GM12874 (cell line): Measurements from ENCODE around the gene ELK4.

ENCODE experiments used
- CTCF ChIP-seq: IDR thresholded peaks from 2 replicates; pipeline ENCODE4 v1.5.1; 2011; ENCODE audit warnings: low read depth, mild to moderate bottlenecking, control low read depth, low read length, moderate library complexity; ENCODE audit not compliant: insufficient read depth

The ELK4 gene

GRCh38 chr1:205593532-205593931 is 38.3 kb downstream of the ELK4 start:
- TF ChIP-seq CTCF, result no peak

GRCh38 chr1:205592443-205593003 is 39.3 kb downstream of the ELK4 start:
- no peak for TF ChIP-seq CTCF

- TF ChIP-seq CTCF, result peak; percentile 98
These were observed 40.1 kb downstream of the ELK4 start for GRCh38 chr1:205591522-205592351.

GRCh38 chr1:205590777-205591513 is 40.9 kb downstream of the ELK4 start:
- TF ChIP-seq CTCF, result no peak

GRCh38 chr1:205590457-205590768 is 41.4 kb downstream of the ELK4 start:
- TF ChIP-seq CTCF, result no peak

- no peak for TF ChIP-seq CTCF
These were observed 42.0 kb downstream of the ELK4 start for GRCh38 chr1:205589618-205590456.

GRCh38 chr1:205589046-205589445 is 42.8 kb downstream of the ELK4 start:
- TF ChIP-seq CTCF, result no peak
